CD8-positive, alpha-beta memory T cell (primary cell): ENCODE results near the gene CCDC188. TPM values are rescaled to one million over a fixed set of nuclear protein-coding genes. Genes with fewer than 3 reads are reported as not detected.

Experiments used
- CTCF ChIA-PET: fragments of 350-600 bp; sonication (Branson Sonifier 250); formaldehyde crosslinking; loops from one replicate; lab custom pipeline; 2021; ENCODE audit warnings: antibody characterized with exemption; lab: Charles Lee
- POLR2A ChIA-PET: fragments of 350-600 bp; sonication (Branson Sonifier 250); formaldehyde crosslinking; loops from one replicate; lab custom pipeline; 2021; ENCODE audit warnings: antibody characterized with exemption; lab: Charles Lee
- DNase-seq, 5 donors: peaks; one replicate each; pipeline versions ENCODE4 v3.0.0 to v3.0.0-alpha.2; 2020 to 2022; ENCODE audit warnings: mixed read lengths in 1 of 5
- H3K27ac ChIP-seq: one replicate; pipeline ENCODE4 v1.7.0; 2013; ENCODE audit warnings: low read depth, mild to moderate bottlenecking, low read length, moderate library complexity
- H3K27me3 ChIP-seq: 2 replicates; pipeline ENCODE4 v1.7.0; 2013; ENCODE audit warnings: low read length, mild to moderate bottlenecking; ENCODE audit not compliant: insufficient read depth, poor library complexity, severe bottlenecking
- H3K36me3 ChIP-seq: 2 replicates; pipeline ENCODE4 v1.7.0; 2013; ENCODE audit warnings: mild to moderate bottlenecking, low read length, moderate library complexity; ENCODE audit not compliant: insufficient read depth
- H3K4me1 ChIP-seq: 2 replicates; pipeline ENCODE4 v1.7.0; 2013; ENCODE audit warnings: mild to moderate bottlenecking, low read length, moderate library complexity; ENCODE audit not compliant: insufficient read depth
- H3K4me3 ChIP-seq: 2 replicates; pipeline ENCODE4 v1.7.0; 2013; ENCODE audit warnings: mild to moderate bottlenecking, low read length
- H3K9me3 ChIP-seq: 2 replicates; pipeline ENCODE4 v1.7.0; 2013; ENCODE audit warnings: mild to moderate bottlenecking, low read length
- H3K27ac Mint-ChIP-seq, 8 donors: one replicate each; pipeline ENCODE4 v1.8.0; 2020 to 2021; ENCODE audit warnings: mixed read lengths in 8 of 8, mild to moderate bottlenecking in 6 of 8, inconsistent platforms in 3 of 8, moderate library complexity in 3 of 8
- H3K27me3 Mint-ChIP-seq, 2 donors: one replicate each; pipeline ENCODE4 v1.8.0; 2020 to 2021; ENCODE audit warnings: mixed read lengths in 2 of 2, mild to moderate bottlenecking in 1 of 2, moderate library complexity in 1 of 2
- H3K36me3 Mint-ChIP-seq, 3 donors: one replicate each; pipeline ENCODE4 v1.8.0; 2020 to 2021; ENCODE audit warnings: mixed read lengths in 3 of 3, inconsistent platforms in 1 of 3, mild to moderate bottlenecking in 1 of 3
- H3K4me1 Mint-ChIP-seq, 3 donors: one replicate each; pipeline ENCODE4 v1.8.0; 2020 to 2021; ENCODE audit warnings: mixed read lengths in 3 of 3, inconsistent platforms in 1 of 3, mild to moderate bottlenecking in 1 of 3
- H3K4me3 Mint-ChIP-seq, 7 donors: one replicate each; pipeline ENCODE4 v1.8.0; 2020 to 2021; ENCODE audit warnings: mixed read lengths in 7 of 7, mild to moderate bottlenecking in 6 of 7, moderate library complexity in 4 of 7, inconsistent platforms in 2 of 7
- H3K9me3 Mint-ChIP-seq, 5 donors: one replicate each; pipeline ENCODE4 v1.8.0; 2020 to 2022; ENCODE audit warnings: mixed read lengths in 5 of 5, mild to moderate bottlenecking in 3 of 5, moderate library complexity in 2 of 5, inconsistent platforms in 1 of 5
- polyA plus RNA-seq: library from polyadenylated mRNA; unstranded; fragments of 300-500 nt; fragmentation: Illumina TruSeq; gene quantifications from one replicate; pipeline ENCODE4 v1.2.3, GENCODE V29; 2021
- total RNA-seq, 2 experiments: library from RNA; stranded (reverse); gene quantifications; one replicate each; pipeline ENCODE4 v1.2.3, GENCODE V29; 2021

CCDC188 gene
- total and polyA plus RNA-seq, 3 experiments from 2014 or later = not detected

DNA sequence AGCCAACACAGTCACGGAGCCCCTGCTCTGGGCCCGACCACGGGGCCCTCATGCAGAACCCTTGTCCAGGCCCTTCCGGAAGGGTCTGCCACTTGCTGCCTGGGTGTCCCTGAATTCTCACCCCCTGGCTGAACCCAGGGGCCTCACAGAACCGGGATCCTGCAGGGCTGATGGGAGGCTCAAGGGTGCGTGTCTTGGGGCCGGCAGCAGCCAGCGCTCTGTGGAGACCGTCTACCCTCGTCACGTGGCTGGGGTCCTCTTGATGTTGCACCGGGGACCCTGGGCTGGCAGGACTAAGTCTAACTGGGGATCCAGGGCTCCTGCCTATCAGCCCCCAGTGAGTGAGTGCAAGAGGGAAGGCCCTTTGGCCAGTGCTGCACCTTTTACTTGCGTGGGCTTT lies 19.3 kb upstream of the CCDC188 start:
- no peak for DNase-seq
- H3K36me3 ChIP-seq = no peaks in the 10 kb centered on the region
- Mint-ChIP-seq H3K4me1 (no peaks in the 10 kb centered on the region), H3K9me3 (no peaks in the 10 kb centered on the region), H3K4me3 (no peak overlapping the region), H3K27me3 (peaks cover 0 to 2% of the 10 kb centered on the region in 2 donors), H3K27ac (no peak overlapping the region), H3K36me3 (no peaks in the 10 kb centered on the region)
- peaks cover 13% of the 10 kb centered on the region for H3K27me3 ChIP-seq
- no peak overlapping the region for H3K27ac ChIP-seq
- no peaks in the 10 kb centered on the region for H3K4me1 ChIP-seq
- POLR2A ChIA-PET = no interaction called here
- H3K4me3 ChIP-seq = no peak overlapping the region
- CTCF ChIA-PET = no interaction called here
- H3K9me3 ChIP-seq = no peaks in the 10 kb centered on the region

DNA sequence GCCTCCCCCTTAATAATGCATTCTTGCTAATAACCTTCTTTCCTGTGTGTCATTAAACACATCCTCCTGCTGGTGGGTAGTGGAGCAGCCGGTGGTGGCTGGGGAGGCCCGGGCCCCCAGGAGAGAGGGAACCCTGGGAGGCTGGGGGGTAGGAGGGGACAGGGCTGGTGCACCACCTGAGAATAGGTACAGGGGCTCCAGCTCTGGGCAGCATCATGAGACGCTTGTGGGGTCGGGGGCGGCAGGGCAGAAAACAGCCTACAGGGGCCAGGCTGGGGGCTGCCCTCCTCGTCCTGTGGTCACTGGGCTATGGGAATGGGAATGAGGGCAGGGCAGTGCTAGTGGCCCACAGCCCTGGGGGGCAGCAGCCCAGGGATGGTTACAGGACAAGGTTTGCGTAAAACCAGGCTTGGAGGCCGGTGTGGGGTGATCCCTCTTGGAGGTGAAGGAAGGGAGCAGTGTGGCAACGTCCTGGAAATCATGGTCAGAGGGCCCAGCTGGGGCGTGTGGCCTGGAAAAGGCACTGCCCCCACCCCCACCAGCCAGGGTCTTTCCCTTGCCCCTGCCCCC lies 18.5 kb upstream of the CCDC188 start:
- Histone ChIP-seq H3K4me3 (no peak overlapping the region), H3K27ac (no peak overlapping the region), H3K36me3 (no peaks in the 10 kb centered on the region), H3K4me1 (no peaks in the 10 kb centered on the region), H3K9me3 (no peaks in the 10 kb centered on the region), H3K27me3 (peaks cover 7% of the 10 kb centered on the region)
- POLR2A ChIA-PET = interaction anchor here (0.5 kb wide), 1 partner anchor 1742 kb away, joined by 3 read pairs; no protein-coding TSS in a partner anchor
- no peak overlapping the region for H3K4me3 Mint-ChIP-seq
- DNase-seq = no peak
- peaks cover 0 to under 1% (median 0%) of the 10 kb centered on the region in 5 donors for H3K9me3 Mint-ChIP-seq
- no peak overlapping the region for H3K27ac Mint-ChIP-seq
- CTCF ChIA-PET = no interaction called here
- H3K36me3 Mint-ChIP-seq = no peaks in the 10 kb centered on the region
- H3K4me1 Mint-ChIP-seq = no peaks in the 10 kb centered on the region
- H3K27me3 Mint-ChIP-seq = peaks cover 0 to 2% of the 10 kb centered on the region in 2 donors

DNA sequence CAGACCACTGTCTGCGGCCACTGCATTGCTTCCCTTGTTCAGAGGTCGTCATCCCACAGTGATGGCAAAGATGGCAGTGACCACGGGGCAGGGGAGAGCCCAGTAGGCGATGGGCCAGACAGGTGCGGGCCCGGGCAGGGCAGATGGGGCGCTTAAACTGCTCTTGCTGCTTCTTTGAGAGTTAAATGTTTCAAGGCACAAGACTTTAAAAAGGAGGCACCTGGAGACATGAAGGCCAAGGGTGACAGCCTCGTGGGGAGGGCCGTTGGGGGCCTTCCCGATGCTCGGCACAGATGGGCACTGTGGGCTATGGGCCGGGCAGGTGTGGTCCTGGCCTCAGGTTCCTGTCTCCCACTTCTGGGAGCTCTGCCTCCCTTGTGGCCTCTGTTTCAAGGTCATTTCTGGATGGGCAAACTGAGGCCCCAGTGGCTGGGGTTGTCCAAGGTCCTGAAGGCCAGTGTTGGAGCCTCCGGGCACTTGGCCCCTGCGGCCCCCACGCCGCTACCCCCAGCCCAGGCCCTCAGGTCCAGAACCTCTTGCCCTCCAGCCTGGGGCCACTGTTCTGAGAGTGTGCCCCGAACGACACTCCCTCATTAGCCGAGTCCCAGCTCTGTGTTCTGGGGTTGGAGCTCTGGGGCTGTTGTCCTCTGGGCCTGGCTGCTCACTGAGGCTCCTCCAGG lies 16.9 kb upstream of the CCDC188 start:
- peaks cover 7% of the 10 kb centered on the region for H3K27me3 ChIP-seq
- H3K27ac Mint-ChIP-seq = no peak overlapping the region
- CTCF ChIA-PET = interaction anchor here (1.7 kb wide), 1 partner anchor 11 kb away, joined by 5 read pairs; no protein-coding TSS in a partner anchor

DNA sequence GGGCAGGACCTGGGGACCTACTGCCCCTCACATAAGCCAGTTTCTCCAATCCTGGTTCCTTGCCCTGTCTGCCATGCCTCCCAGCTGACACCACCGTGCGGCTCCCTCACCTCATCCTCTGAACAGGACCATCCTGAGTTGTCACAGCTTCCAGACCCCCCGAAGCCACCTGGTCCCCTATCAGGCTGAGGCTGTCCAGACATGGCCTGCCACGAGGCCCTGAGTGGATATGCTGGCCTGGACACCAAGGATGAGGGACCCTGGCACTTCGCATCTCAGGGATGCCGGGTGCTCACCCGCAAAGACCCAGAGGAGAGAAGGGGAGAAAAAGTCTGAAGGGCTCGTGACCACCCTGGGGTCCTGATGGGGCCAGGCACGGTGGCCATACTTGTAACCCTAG lies 15.8 kb upstream of the CCDC188 start:
- Histone ChIP-seq H3K4me1 (no peaks in the 10 kb centered on the region), H3K27ac (no peak overlapping the region), H3K36me3 (no peaks in the 10 kb centered on the region), H3K9me3 (no peaks in the 10 kb centered on the region), H3K27me3 (peaks cover 7% of the 10 kb centered on the region), H3K4me3 (no peak overlapping the region)
- POLR2A ChIA-PET = no interaction called here
- no peaks in the 10 kb centered on the region for H3K4me1 Mint-ChIP-seq
- H3K4me3 Mint-ChIP-seq = no peak overlapping the region
- no peak for DNase-seq
- no peak overlapping the region for H3K27ac Mint-ChIP-seq
- CTCF ChIA-PET = no interaction called here
- H3K9me3 Mint-ChIP-seq = peaks cover 0 to 2% (median 0%) of the 10 kb centered on the region in 5 donors
- no peaks in the 10 kb centered on the region for H3K36me3 Mint-ChIP-seq
- H3K27me3 Mint-ChIP-seq = peaks cover 0 to 2% of the 10 kb centered on the region in 2 donors

More for the DNA sequence above, 16.9 kb upstream of the CCDC188 start:
- no peaks in the 10 kb centered on the region for H3K36me3 Mint-ChIP-seq
- no peak for DNase-seq
- H3K4me3 Mint-ChIP-seq = no peak overlapping the region
- H3K9me3 Mint-ChIP-seq = peaks cover 0 to 2% (median 0%) of the 10 kb centered on the region in 5 donors
- POLR2A ChIA-PET = no interaction called here
- Histone ChIP-seq H3K36me3 (no peaks in the 10 kb centered on the region), H3K9me3 (no peaks in the 10 kb centered on the region), H3K4me1 (no peaks in the 10 kb centered on the region), H3K27ac (no peak overlapping the region), H3K4me3 (no peak overlapping the region)
- H3K27me3 Mint-ChIP-seq = peaks cover 0 to 2% of the 10 kb centered on the region in 2 donors
- no peaks in the 10 kb centered on the region for H3K4me1 Mint-ChIP-seq

DNA sequence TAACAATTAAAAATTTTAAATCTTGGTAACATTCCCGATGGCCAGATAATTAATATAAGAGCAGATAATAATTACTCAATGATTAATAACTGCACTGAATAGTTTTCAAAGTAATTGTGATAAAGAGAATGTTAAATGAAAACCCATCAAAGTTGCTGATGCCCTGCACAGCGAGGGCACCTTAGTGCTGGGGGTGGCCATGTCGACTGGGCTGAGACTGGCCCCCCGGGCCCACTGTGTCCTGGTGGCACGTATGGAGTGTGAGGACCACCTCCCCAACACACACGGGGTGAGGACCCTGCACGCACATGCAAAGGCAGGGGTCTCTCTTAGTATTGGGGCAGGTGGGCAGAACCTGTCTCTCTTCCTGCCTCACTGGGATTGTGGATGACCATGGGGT lies 15.1 kb upstream of the CCDC188 start:
- no peaks in the 10 kb centered on the region for H3K36me3 ChIP-seq
- Mint-ChIP-seq H3K9me3 (peaks cover 0 to 2% (median 0%) of the 10 kb centered on the region in 5 donors), H3K4me1 (no peaks in the 10 kb centered on the region), H3K4me3 (no peak overlapping the region), H3K27me3 (no peaks in the 10 kb centered on the region), H3K27ac (peak overlapping the region in 1 of 8 donors; percentile 38), H3K36me3 (no peaks in the 10 kb centered on the region)
- peaks cover 7% of the 10 kb centered on the region for H3K27me3 ChIP-seq
- H3K9me3 ChIP-seq = no peaks in the 10 kb centered on the region
- no peaks in the 10 kb centered on the region for H3K4me1 ChIP-seq
- no peak overlapping the region for H3K27ac ChIP-seq
- ChIA-PET CTCF (interaction anchor here (1.0 kb wide), 1 partner anchor 9 kb away, joined by 3 read pairs; no protein-coding TSS in a partner anchor), POLR2A (no interaction called here)
- DNase-seq = no peak
- no peak overlapping the region for H3K4me3 ChIP-seq

DNA sequence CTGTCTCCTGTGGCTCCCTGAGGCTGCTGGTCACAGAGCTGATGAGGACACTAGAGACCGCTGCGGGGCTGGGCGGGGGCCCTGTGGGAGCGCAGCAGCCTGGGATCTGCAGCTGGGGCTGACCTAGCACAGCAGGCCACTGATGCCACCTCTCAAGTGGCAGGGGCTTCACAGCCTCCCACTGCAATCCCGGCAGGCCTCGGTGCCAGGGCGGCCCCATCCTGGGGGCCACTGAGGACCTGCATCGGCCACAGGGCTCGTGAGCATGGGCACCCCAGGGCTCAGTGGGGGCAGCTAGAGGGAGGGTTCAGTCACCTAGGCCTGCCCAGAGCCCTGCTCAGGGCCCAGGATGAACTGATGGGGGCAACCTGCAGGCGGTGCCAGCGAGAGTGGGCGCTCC lies 14.6 kb upstream of the CCDC188 start:
- no peaks in the 10 kb centered on the region for H3K27me3 Mint-ChIP-seq
- ChIA-PET POLR2A (no interaction called here), CTCF (interaction anchor here (1.0 kb wide), 1 partner anchor 8 kb away, joined by 3 read pairs; no protein-coding TSS in a partner anchor)
- H3K27ac Mint-ChIP-seq = no peak overlapping the region
- H3K4me1 Mint-ChIP-seq = no peaks in the 10 kb centered on the region
- Histone ChIP-seq H3K4me3 (no peak overlapping the region), H3K36me3 (no peaks in the 10 kb centered on the region), H3K27me3 (peaks cover 7% of the 10 kb centered on the region), H3K27ac (no peak overlapping the region), H3K9me3 (no peaks in the 10 kb centered on the region), H3K4me1 (no peaks in the 10 kb centered on the region)
- no peak overlapping the region for H3K4me3 Mint-ChIP-seq
- no peaks in the 10 kb centered on the region for H3K36me3 Mint-ChIP-seq
- H3K9me3 Mint-ChIP-seq = peaks cover 0 to 2% (median 0%) of the 10 kb centered on the region in 5 donors
- no peak for DNase-seq

DNA sequence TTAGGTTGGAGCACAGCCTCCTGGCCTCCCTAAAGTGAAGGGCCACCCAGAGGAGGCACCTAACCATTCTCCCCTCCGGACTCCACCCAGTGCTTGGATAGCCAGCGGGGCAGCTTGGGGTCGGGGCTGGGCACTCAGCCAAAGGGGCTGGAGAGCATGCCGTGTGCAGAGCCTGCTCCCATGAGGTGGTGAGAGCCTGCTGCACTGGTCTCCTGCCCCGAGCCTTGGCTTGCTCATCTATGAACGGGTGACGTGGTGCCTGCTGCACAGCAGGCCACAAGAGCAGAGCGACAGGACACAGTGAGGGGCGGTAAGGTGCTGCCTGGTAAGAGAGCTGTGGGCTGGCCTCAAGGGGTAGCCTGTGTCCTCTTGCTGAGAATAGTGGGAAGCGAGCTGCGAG lies 14.0 kb upstream of the CCDC188 start:
- Histone ChIP-seq H3K4me1 (no peaks in the 10 kb centered on the region), H3K9me3 (no peaks in the 10 kb centered on the region), H3K36me3 (no peaks in the 10 kb centered on the region), H3K4me3 (no peak overlapping the region), H3K27ac (no peak overlapping the region), H3K27me3 (peaks cover 5% of the 10 kb centered on the region)
- ChIA-PET CTCF (interaction anchor here (1.0 kb wide), 1 partner anchor 8 kb away, joined by 3 read pairs; no protein-coding TSS in a partner anchor), POLR2A (no interaction called here)
- DNase-seq = no peak
- Mint-ChIP-seq H3K27me3 (no peaks in the 10 kb centered on the region), H3K4me3 (no peak overlapping the region), H3K4me1 (no peaks in the 10 kb centered on the region), H3K9me3 (peaks cover 0 to 2% (median 0%) of the 10 kb centered on the region in 5 donors), H3K36me3 (no peaks in the 10 kb centered on the region), H3K27ac (no peak overlapping the region)

DNA sequence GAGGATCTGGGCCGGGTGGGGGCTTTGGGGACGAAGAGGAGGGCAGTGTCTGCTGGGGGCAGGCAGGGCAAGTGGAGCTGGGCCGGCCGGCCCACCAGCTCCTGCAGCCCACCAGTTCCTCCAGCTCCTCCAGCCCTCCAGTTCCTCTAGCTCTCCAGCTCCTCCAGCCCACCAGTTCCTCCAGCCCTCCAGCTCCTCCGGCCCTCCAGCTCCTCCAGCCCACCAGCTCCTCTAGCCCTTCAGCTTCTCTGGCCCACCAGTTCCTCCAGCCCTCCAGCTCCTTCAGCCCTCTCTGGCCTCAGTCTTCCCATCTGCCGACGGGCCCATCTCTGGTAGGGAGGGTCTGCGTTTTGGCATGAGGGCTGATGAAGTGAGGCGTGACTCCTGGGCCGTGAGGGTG lies 9.2 kb upstream of the CCDC188 start:
- H3K27ac Mint-ChIP-seq = no peak overlapping the region
- no peaks in the 10 kb centered on the region for H3K4me1 ChIP-seq
- peaks cover 0 to 2% (median 0%) of the 10 kb centered on the region in 5 donors for H3K9me3 Mint-ChIP-seq
- H3K27me3 ChIP-seq = peaks cover 17% of the 10 kb centered on the region
- no peak overlapping the region for H3K4me3 ChIP-seq
- H3K9me3 ChIP-seq = no peaks in the 10 kb centered on the region
- no peak overlapping the region for H3K27ac ChIP-seq
- POLR2A ChIA-PET = no interaction called here
- DNase-seq = no peak
- H3K4me3 Mint-ChIP-seq = no peak overlapping the region
- H3K4me1 Mint-ChIP-seq = peaks cover 0 to 4% (median 2%) of the 10 kb centered on the region in 3 donors
- H3K27me3 Mint-ChIP-seq = peaks cover 0 to 4% of the 10 kb centered on the region in 2 donors
- H3K36me3 Mint-ChIP-seq = no peaks in the 10 kb centered on the region
- no peaks in the 10 kb centered on the region for H3K36me3 ChIP-seq
- CTCF ChIA-PET = interaction anchor here (1.4 to 1.7 kb wide), 2 partner anchors 124 to 258 kb away, joined by 3 to 5 read pairs; no protein-coding TSS in a partner anchor
